ENCODE data around the gene FFAR3. TPM values are rescaled to one million over a fixed set of nuclear protein-coding genes. Genes with fewer than 3 reads are reported as not detected.

Gene FFAR3
- total and polyA plus RNA-seq, 2 of the 13 experiments (the other 11 are each of a cell fraction or from before 2014, with no cell fraction given): not detected

GRCh38 chr19:35352448-35353304 lies 5.6 kb upstream of the FFAR3 start (continued):
- TF ChIP-seq ZBTB4 (CRISPR knock-in tag; IDR thresholded peaks at IDR 0.05; ENCODE audit: borderline replicate concordance) (no peak), STAT6 (CRISPR knock-in tag; IDR thresholded peaks at IDR 0.05; ENCODE audit: borderline replicate concordance) (no peak), ETV6 (CRISPR knock-in tag; conservative IDR thresholded peaks at IDR 0.05) (no peak), ADNP (CRISPR knock-in tag; IDR thresholded peaks at IDR 0.05) (no peak), ELF3 (CRISPR knock-in tag; IDR thresholded peaks at IDR 0.05) (peak; percentile 52; the same call in 1 of the 2 replicates), SNAPC2 (CRISPR knock-in tag; IDR thresholded peaks at IDR 0.05) (peak; percentile 57; the same call in 1 of the 2 replicates), ZNF280B (CRISPR knock-in tag; IDR thresholded peaks at IDR 0.05; ENCODE audit: borderline replicate concordance) (0 out of 2 replicates have a peak, but pooled peaks have one; percentile 25), MLXIP (CRISPR knock-in tag; IDR thresholded peaks at IDR 0.05; ENCODE audit: borderline replicate concordance) (no peak), FOXC1 (CRISPR knock-in tag; IDR thresholded peaks at IDR 0.05; ENCODE audit: borderline replicate concordance) (no peak), ZNF503 (CRISPR knock-in tag; IDR thresholded peaks at IDR 0.05) (no peak), ZNF513 (CRISPR knock-in tag; conservative IDR thresholded peaks at IDR 0.05) (no peak), ARID2 (CRISPR knock-in tag; IDR thresholded peaks at IDR 0.05; ENCODE audit: borderline replicate concordance) (no peak)
